Liver (tissue), 9 donors: ENCODE measurements around the gene PDLIM5. TPM values are rescaled to one million over a fixed set of nuclear protein-coding genes. Genes with fewer than 3 reads are reported as not detected.
A peak's percentile ranks its signal among the peaks of the same experiment; 100 is the strongest.

ENCODE experiments used
- DNase-seq: peaks from one replicate; pipeline ENCODE4 v3.0.0-alpha.2; 2017; ENCODE audit warnings: low spot score
- H3K27ac ChIP-seq, 2 donors: one replicate each; pipeline ENCODE4 v1.7.0; 2013; ENCODE audit warnings: inconsistent platforms in 2 of 2, low read length in 2 of 2, control low read depth in 1 of 2, low read depth in 1 of 2, mild to moderate bottlenecking in 1 of 2
- H3K27me3 ChIP-seq, 4 donors: one replicate each; pipeline versions ENCODE4 v1.6.1 to v1.7.0; 2013; ENCODE audit warnings: low read length in 3 of 4, inconsistent platforms in 1 of 4, mild to moderate bottlenecking in 1 of 4, moderate library complexity in 1 of 4; ENCODE audit not compliant: control insufficient read depth in 4 of 4, insufficient read depth in 4 of 4
- H3K36me3 ChIP-seq, 4 donors: one replicate each; pipeline versions ENCODE4 v1.6.1 to v1.7.0; 2013; ENCODE audit warnings: low read length in 3 of 4, mild to moderate bottlenecking in 3 of 4, low read depth in 1 of 4, moderate library complexity in 1 of 4; ENCODE audit not compliant: control insufficient read depth in 4 of 4, insufficient read depth in 3 of 4
- H3K4me1 ChIP-seq, 4 donors: one replicate each; pipeline versions ENCODE4 v1.6.1 to v1.7.0; 2013; ENCODE audit warnings: low read length in 3 of 4, mild to moderate bottlenecking in 3 of 4, moderate library complexity in 1 of 4; ENCODE audit not compliant: control insufficient read depth in 4 of 4, insufficient read depth in 4 of 4
- H3K4me3 ChIP-seq, 3 donors: one replicate each; pipeline versions ENCODE4 v1.6.1 to v1.7.0; 2013; ENCODE audit warnings: low read length in 3 of 3, control low read depth in 1 of 3, low read depth in 1 of 3, mild to moderate bottlenecking in 1 of 3
- H3K9ac ChIP-seq, 2 donors: one replicate each; pipeline ENCODE4 v1.7.0; 2013; ENCODE audit warnings: low read length in 2 of 2, mild to moderate bottlenecking in 2 of 2, moderate library complexity in 2 of 2, control low read depth in 1 of 2, low read depth in 1 of 2
- H3K9me3 ChIP-seq, 4 donors: one replicate each; pipeline versions ENCODE4 v1.6.1 to v1.7.0; 2013; ENCODE audit warnings: low read length in 3 of 4; ENCODE audit not compliant: control insufficient read depth in 4 of 4
- EGR1 ChIP-seq, 2 donors: IDR thresholded peaks; 2 replicates each; pipeline ENCODE4 v1.6.1; 2016 to 2018; ENCODE audit warnings: antibody characterized with exemption in 2 of 2, low read depth in 2 of 2
- FOXA2 ChIP-seq: IDR thresholded peaks from 2 replicates; pipeline ENCODE4 v1.6.1; 2016; ENCODE audit warnings: antibody characterized with exemption
- GABPA ChIP-seq, 2 donors: IDR thresholded peaks in 1 of 2; conservative IDR thresholded peaks in 1 of 2; 2 replicates each; pipeline ENCODE4 v1.6.1; 2016; ENCODE audit warnings: antibody characterized with exemption in 2 of 2, mild to moderate bottlenecking in 1 of 2, moderate library complexity in 1 of 2
- HNF4A ChIP-seq, 2 donors: conservative IDR thresholded peaks; 2 replicates each; pipeline ENCODE4 v1.6.1; 2016; ENCODE audit warnings: antibody characterized with exemption in 2 of 2, mild to moderate bottlenecking in 2 of 2
- HNF4G ChIP-seq: IDR thresholded peaks from 2 replicates; pipeline ENCODE4 v1.6.1; 2016; ENCODE audit warnings: antibody characterized with exemption
- JUND ChIP-seq, 2 donors: IDR thresholded peaks; 2 replicates each; pipeline ENCODE4 v1.6.1; 2016; ENCODE audit warnings: antibody characterized with exemption in 2 of 2
- NR2F2 ChIP-seq: IDR thresholded peaks from 2 replicates; pipeline ENCODE4 v1.6.1; 2016; ENCODE audit warnings: antibody characterized with exemption
- RAD21 ChIP-seq, 2 donors: IDR thresholded peaks; 2 replicates each; pipeline ENCODE4 v1.6.1; 2016; ENCODE audit warnings: antibody characterized with exemption in 2 of 2, mild to moderate bottlenecking in 2 of 2
- RXRA ChIP-seq, 2 donors: IDR thresholded peaks; 2 replicates each; pipeline ENCODE4 v1.6.1; 2017 to 2018; ENCODE audit warnings: antibody characterized with exemption in 2 of 2, mild to moderate bottlenecking in 1 of 2
- SP1 ChIP-seq: IDR thresholded peaks from 2 replicates; pipeline ENCODE4 v1.6.1; 2018; ENCODE audit warnings: antibody characterized with exemption, mild to moderate bottlenecking
- TAF1 ChIP-seq: conservative IDR thresholded peaks from 2 replicates; pipeline ENCODE4 v1.6.1; 2016; ENCODE audit warnings: antibody characterized with exemption, mild to moderate bottlenecking
- YY1 ChIP-seq: IDR thresholded peaks from 2 replicates; pipeline ENCODE4 v1.6.1; 2016; ENCODE audit warnings: antibody characterized with exemption, mild to moderate bottlenecking
- WGBS: extraction: QIAGEN DNeasy Blood & Tissue Kit; methylation state at CpG from one replicate; pipeline ENCODE4 v1.1.7; 2013; 5-methylcytosine and 5-hydroxymethylcytosine counted together
- polyA plus RNA-seq, 2 donors: library from polyadenylated mRNA; stranded (reverse) in 1 of 2; unstranded in 1 of 2; fragments of 200-250 nt in 1 of 2; fragments of >200 nt in 1 of 2; fragmentation: Nextera tagmentation in 1 of 2; extraction: Ambion mirVana in 1 of 2; gene quantifications; one replicate each; pipeline versions ENCODE4 v1.2.1 to v1.2.3, GENCODE V29; 2013 to 2015
- total RNA-seq, 2 donors: library from RNA; depleted of rRNA; stranded (reverse); fragments of >200 nt; gene quantifications; one replicate each; pipeline ENCODE4 v1.2.3, GENCODE V29; 2014
- TF ChIP-seq, protein P1 (sequence below): IDR thresholded peaks from 2 replicates; pipeline ENCODE4 v1.6.1; 2016; ENCODE audit warnings: antibody characterized with exemption
- TF ChIP-seq, protein P2 (sequence below): IDR thresholded peaks from 2 replicates; pipeline ENCODE4 v1.6.1; 2016; ENCODE audit warnings: antibody characterized with exemption
- TF ChIP-seq, protein P3 (sequence below): fragments of 150-350 bp; IDR thresholded peaks from 2 replicates; pipeline ENCODE4 v1.5.1; 2017; ENCODE audit warnings: improper control_type of control experiment, low read depth, low read length; ENCODE audit not compliant: missing input control
- TF ChIP-seq, protein P4 (sequence below): IDR thresholded peaks from 2 replicates; pipeline ENCODE4 v1.6.1; 2016; ENCODE audit warnings: antibody characterized with exemption, mild to moderate bottlenecking
- TF ChIP-seq, protein P5 (sequence below): IDR thresholded peaks from 2 replicates; pipeline ENCODE4 v1.6.1; 2016; ENCODE audit warnings: antibody characterized with exemption
- donor health status: healthy.
- donor health status: healthy.
- donor health status: healthy.
- donor health status: healthy.
- donor health status: healthy.

The PDLIM5 gene
- total and polyA plus RNA-seq, 4 donors: 19.1 to 114 (median 67.8) TPM

DNA sequence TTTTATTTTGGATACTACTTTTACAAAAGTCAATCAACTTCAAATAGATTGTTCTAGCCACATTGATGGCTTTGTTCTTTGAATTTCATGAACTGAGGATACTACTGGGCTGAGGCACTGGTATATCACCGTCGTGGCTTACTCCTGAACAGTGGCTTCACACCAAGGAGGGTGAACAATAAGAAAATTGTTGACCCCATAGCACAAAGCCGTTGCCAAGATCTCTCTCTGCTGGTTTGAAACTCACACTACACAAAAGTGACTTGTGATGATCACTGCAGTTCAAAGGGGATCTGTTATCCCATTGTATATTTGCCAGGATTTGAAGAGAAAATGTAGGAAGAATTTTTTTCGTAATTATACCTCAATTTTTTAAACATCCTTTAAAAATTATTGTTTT is 119.6 kb downstream of the PDLIM5 start:
- no peak for TF ChIP-seq TAF1
- TF ChIP-seq RAD21 (IDR thresholded peaks at IDR 0.05): no peak
- TF ChIP-seq, protein P1, sequence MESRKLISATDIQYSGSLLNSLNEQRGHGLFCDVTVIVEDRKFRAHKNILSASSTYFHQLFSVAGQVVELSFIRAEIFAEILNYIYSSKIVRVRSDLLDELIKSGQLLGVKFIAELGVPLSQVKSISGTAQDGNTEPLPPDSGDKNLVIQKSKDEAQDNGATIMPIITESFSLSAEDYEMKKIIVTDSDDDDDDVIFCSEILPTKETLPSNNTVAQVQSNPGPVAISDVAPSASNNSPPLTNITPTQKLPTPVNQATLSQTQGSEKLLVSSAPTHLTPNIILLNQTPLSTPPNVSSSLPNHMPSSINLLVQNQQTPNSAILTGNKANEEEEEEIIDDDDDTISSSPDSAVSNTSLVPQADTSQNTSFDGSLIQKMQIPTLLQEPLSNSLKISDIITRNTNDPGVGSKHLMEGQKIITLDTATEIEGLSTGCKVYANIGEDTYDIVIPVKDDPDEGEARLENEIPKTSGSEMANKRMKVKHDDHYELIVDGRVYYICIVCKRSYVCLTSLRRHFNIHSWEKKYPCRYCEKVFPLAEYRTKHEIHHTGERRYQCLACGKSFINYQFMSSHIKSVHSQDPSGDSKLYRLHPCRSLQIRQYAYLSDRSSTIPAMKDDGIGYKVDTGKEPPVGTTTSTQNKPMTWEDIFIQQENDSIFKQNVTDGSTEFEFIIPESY: no peak
- no peak for TF ChIP-seq EGR1 (IDR thresholded peaks at IDR 0.05; ENCODE audit: low read depth in 2 of 2)
- no peak for TF ChIP-seq HNF4G
- TF ChIP-seq GABPA (IDR thresholded peaks at IDR 0.05 in 1 of 2, conservative IDR thresholded peaks at IDR 0.05 in 1 of 2): no peak
- no peak for TF ChIP-seq FOXA2
- TF ChIP-seq JUND (IDR thresholded peaks at IDR 0.05): no peak
- no peak for TF ChIP-seq HNF4A (conservative IDR thresholded peaks at IDR 0.05)
- no peak for TF ChIP-seq YY1
- TF ChIP-seq, protein P2, sequence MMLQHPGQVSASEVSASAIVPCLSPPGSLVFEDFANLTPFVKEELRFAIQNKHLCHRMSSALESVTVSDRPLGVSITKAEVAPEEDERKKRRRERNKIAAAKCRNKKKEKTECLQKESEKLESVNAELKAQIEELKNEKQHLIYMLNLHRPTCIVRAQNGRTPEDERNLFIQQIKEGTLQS: no peak
- TF ChIP-seq, protein P3, sequence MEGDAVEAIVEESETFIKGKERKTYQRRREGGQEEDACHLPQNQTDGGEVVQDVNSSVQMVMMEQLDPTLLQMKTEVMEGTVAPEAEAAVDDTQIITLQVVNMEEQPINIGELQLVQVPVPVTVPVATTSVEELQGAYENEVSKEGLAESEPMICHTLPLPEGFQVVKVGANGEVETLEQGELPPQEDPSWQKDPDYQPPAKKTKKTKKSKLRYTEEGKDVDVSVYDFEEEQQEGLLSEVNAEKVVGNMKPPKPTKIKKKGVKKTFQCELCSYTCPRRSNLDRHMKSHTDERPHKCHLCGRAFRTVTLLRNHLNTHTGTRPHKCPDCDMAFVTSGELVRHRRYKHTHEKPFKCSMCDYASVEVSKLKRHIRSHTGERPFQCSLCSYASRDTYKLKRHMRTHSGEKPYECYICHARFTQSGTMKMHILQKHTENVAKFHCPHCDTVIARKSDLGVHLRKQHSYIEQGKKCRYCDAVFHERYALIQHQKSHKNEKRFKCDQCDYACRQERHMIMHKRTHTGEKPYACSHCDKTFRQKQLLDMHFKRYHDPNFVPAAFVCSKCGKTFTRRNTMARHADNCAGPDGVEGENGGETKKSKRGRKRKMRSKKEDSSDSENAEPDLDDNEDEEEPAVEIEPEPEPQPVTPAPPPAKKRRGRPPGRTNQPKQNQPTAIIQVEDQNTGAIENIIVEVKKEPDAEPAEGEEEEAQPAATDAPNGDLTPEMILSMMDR: no peak
- TF ChIP-seq, protein P4, sequence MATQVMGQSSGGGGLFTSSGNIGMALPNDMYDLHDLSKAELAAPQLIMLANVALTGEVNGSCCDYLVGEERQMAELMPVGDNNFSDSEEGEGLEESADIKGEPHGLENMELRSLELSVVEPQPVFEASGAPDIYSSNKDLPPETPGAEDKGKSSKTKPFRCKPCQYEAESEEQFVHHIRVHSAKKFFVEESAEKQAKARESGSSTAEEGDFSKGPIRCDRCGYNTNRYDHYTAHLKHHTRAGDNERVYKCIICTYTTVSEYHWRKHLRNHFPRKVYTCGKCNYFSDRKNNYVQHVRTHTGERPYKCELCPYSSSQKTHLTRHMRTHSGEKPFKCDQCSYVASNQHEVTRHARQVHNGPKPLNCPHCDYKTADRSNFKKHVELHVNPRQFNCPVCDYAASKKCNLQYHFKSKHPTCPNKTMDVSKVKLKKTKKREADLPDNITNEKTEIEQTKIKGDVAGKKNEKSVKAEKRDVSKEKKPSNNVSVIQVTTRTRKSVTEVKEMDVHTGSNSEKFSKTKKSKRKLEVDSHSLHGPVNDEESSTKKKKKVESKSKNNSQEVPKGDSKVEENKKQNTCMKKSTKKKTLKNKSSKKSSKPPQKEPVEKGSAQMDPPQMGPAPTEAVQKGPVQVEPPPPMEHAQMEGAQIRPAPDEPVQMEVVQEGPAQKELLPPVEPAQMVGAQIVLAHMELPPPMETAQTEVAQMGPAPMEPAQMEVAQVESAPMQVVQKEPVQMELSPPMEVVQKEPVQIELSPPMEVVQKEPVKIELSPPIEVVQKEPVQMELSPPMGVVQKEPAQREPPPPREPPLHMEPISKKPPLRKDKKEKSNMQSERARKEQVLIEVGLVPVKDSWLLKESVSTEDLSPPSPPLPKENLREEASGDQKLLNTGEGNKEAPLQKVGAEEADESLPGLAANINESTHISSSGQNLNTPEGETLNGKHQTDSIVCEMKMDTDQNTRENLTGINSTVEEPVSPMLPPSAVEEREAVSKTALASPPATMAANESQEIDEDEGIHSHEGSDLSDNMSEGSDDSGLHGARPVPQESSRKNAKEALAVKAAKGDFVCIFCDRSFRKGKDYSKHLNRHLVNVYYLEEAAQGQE: no peak
- TF ChIP-seq RXRA (IDR thresholded peaks at IDR 0.05): no peak
- Histone ChIP-seq H3K4me3 (no peak overlapping the region), H3K36me3 (peaks cover 5 to 7% (median 6%) of the 10 kb centered on the region in 4 donors), H3K27ac (no peak overlapping the region), H3K9ac (no peak overlapping the region), H3K27me3 (no peaks in the 10 kb centered on the region), H3K9me3 (no peaks in the 10 kb centered on the region), H3K4me1 (peaks cover 3 to 31% (median 11%) of the 10 kb centered on the region in 4 donors)
- DNase-seq: no peak
- WGBS: 85% methylated on average over 4 of the region's 4 CpGs

DNA sequence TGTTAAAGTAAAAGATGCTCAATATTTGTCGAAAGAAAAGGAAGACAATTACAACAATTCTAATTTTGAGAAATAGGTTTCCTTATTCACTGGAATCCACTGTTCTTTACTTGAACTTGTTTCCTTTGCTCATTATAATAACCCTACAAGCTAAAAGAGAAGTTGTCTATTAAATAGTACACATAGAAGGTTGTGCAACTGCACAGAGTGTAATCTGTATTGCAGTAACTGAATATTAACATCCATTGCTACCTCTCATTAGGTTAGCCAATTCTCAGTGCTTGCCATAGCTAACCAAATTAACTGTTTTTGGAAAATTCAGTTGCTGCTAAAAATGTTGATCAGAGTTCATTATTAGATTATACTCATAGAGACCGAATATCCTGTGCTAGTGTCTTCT is 120.0 kb downstream of the PDLIM5 start:
- peaks cover 5 to 9% (median 7%) of the 10 kb centered on the region in 4 donors for H3K36me3 ChIP-seq
- TF ChIP-seq, protein P5, sequence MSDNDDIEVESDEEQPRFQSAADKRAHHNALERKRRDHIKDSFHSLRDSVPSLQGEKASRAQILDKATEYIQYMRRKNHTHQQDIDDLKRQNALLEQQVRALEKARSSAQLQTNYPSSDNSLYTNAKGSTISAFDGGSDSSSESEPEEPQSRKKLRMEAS: no peak
- TF ChIP-seq, protein P4: no peak
- TF ChIP-seq HNF4A (conservative IDR thresholded peaks at IDR 0.05) (peak; percentile 21 to 23), JUND (IDR thresholded peaks at IDR 0.05) (no peak), FOXA2 (no peak), YY1 (peak; percentile 51), GABPA (IDR thresholded peaks at IDR 0.05 in 1 of 2, conservative IDR thresholded peaks at IDR 0.05 in 1 of 2) (no peak), RXRA (IDR thresholded peaks at IDR 0.05) (peak in 1 of 2 donors; percentile 21), HNF4G (no peak), TAF1 (no peak), SP1 (no peak), NR2F2 (no peak), EGR1 (IDR thresholded peaks at IDR 0.05; ENCODE audit: low read depth in 2 of 2) (no peak), RAD21 (IDR thresholded peaks at IDR 0.05) (peak; percentile 11 to 23)
- TF ChIP-seq, protein P2: no peak
- H3K9ac ChIP-seq: no peak overlapping the region
- peaks cover 3 to 30% (median 11%) of the 10 kb centered on the region in 4 donors for H3K4me1 ChIP-seq
- no peak overlapping the region for H3K27ac ChIP-seq
- WGBS: 70% methylated on average over 2 of the region's 2 CpGs
- DNase-seq: no peak
- H3K4me3 ChIP-seq: no peak overlapping the region
- no peaks in the 10 kb centered on the region for H3K27me3 ChIP-seq
- no peaks in the 10 kb centered on the region for H3K9me3 ChIP-seq
